Neuronal stem cell (in vitro differentiated cells): ENCODE results near the gene DCAF15.
"Not testable (repeated sequence)": the region's sequence is repeated elsewhere in the genome, so short reads cannot be mapped to it uniquely, and the experiment has no call there.

Experiments
- DNase-seq: peaks from one replicate; pipeline ENCODE4 v3.0.0-alpha.2; 2013; ENCODE audit warnings: low spot score
- H2AFZ ChIP-seq: one replicate; pipeline ENCODE4 v1.6.1; 2013; ENCODE audit warnings: mild to moderate bottlenecking, low read length, inconsistent platforms
- H2AK5ac ChIP-seq: 2 replicates; pipeline ENCODE4 v1.6.1; 2013; ENCODE audit warnings: low read depth, mild to moderate bottlenecking, inconsistent platforms, low read length, moderate library complexity, mixed read lengths
- H2BK120ac ChIP-seq: 2 replicates; pipeline ENCODE4 v1.6.1; 2013; ENCODE audit warnings: low read depth, mild to moderate bottlenecking, inconsistent platforms, low read length, moderate library complexity, mixed read lengths
- H2BK12ac ChIP-seq: one replicate; pipeline ENCODE4 v1.6.1; 2013; ENCODE audit warnings: low read length, inconsistent platforms
- H2BK15ac ChIP-seq: 2 replicates; pipeline ENCODE4 v1.6.1; 2013; ENCODE audit warnings: mild to moderate bottlenecking, low read length, inconsistent platforms, mixed read lengths
- H2BK5ac ChIP-seq: one replicate; pipeline ENCODE4 v1.6.1; 2013; ENCODE audit warnings: inconsistent platforms, mild to moderate bottlenecking, low read length, moderate library complexity
- H3K14ac ChIP-seq: one replicate; pipeline ENCODE4 v1.6.1; 2013; ENCODE audit warnings: low read length, inconsistent platforms
- H3K18ac ChIP-seq: 2 replicates; pipeline ENCODE4 v1.6.1; 2013; ENCODE audit warnings: low read length, inconsistent platforms
- H3K23ac ChIP-seq: 2 replicates; pipeline ENCODE4 v1.6.1; 2013; ENCODE audit warnings: low read depth, mild to moderate bottlenecking, mixed read lengths, low read length, inconsistent platforms; ENCODE audit not compliant: poor library complexity
- H3K27ac ChIP-seq: replicated peaks from 3 replicates; pipeline ENCODE4 v1.5.1; 2013; ENCODE audit warnings: low read length, inconsistent platforms
- H3K27me3 ChIP-seq, 3 experiments: 2 replicates each; pipeline ENCODE4 v1.6.1; 2013; ENCODE audit warnings: low read length in 3 of 3, mild to moderate bottlenecking in 2 of 3, inconsistent platforms in 1 of 3, low read depth in 1 of 3, mixed read lengths in 1 of 3, moderate library complexity in 1 of 3; ENCODE audit not compliant: control insufficient read depth in 3 of 3, insufficient read depth in 3 of 3
- H3K36me3 ChIP-seq, 2 donors: replicated peaks in 1 of 2; 2 replicates each; pipeline ENCODE4 v1.6.1; 2013; ENCODE audit warnings: low read length in 2 of 2; ENCODE audit not compliant: control insufficient read depth in 2 of 2, insufficient read depth in 2 of 2
- H3K4ac ChIP-seq: 2 replicates; pipeline ENCODE4 v1.6.1; 2013; ENCODE audit warnings: inconsistent platforms, mild to moderate bottlenecking, low read length, moderate library complexity
- H3K4me1 ChIP-seq, 2 donors: 1 replicate in 1 of 2; 2 replicates in 1 of 2; pipeline ENCODE4 v1.6.1; 2013; ENCODE audit warnings: low read length in 2 of 2, low read depth in 1 of 2; ENCODE audit not compliant: control insufficient read depth in 2 of 2, insufficient read depth in 1 of 2
- H3K4me2 ChIP-seq: one replicate; pipeline ENCODE4 v1.6.1; 2013; ENCODE audit warnings: mild to moderate bottlenecking, low read length, inconsistent platforms; ENCODE audit not compliant: insufficient read depth, poor library complexity, severe bottlenecking
- H3K4me3 ChIP-seq, 2 donors: 2 replicates each; pipeline ENCODE4 v1.5.1; 2013; ENCODE audit warnings: low read length in 2 of 2, mild to moderate bottlenecking in 2 of 2, inconsistent platforms in 1 of 2, moderate library complexity in 1 of 2
- H3K79me1 ChIP-seq: one replicate; pipeline ENCODE4 v1.6.1; 2013; ENCODE audit warnings: low read depth, mild to moderate bottlenecking, inconsistent platforms, low read length, moderate library complexity
- H3K9ac ChIP-seq: one replicate; pipeline ENCODE4 v1.6.1; 2013; ENCODE audit warnings: mild to moderate bottlenecking, low read depth, low read length, inconsistent platforms; ENCODE audit not compliant: poor library complexity
- H3K9me3 ChIP-seq, 2 donors: replicated peaks in 1 of 2; 2 replicates each; pipeline versions ENCODE3 to v1.6.1; 2013; ENCODE audit warnings: low read length in 2 of 2, mild to moderate bottlenecking in 2 of 2, inconsistent platforms in 1 of 2, low read depth in 1 of 2, mixed read lengths in 1 of 2, moderate library complexity in 1 of 2; ENCODE audit not compliant: control insufficient read depth in 2 of 2, insufficient read depth in 1 of 2
- H4K8ac ChIP-seq: one replicate; pipeline ENCODE4 v1.6.1; 2013; ENCODE audit warnings: low read depth, mild to moderate bottlenecking, inconsistent platforms, low read length, moderate library complexity
- H4K91ac ChIP-seq: one replicate; pipeline ENCODE4 v1.6.1; 2013; ENCODE audit warnings: low read length, low read depth, mild to moderate bottlenecking, inconsistent platforms; ENCODE audit not compliant: poor library complexity
- WGBS, 2 donors: extraction: QIAGEN DNeasy Blood & Tissue Kit; methylation state at CpG; one replicate each; pipeline ENCODE4 v1.1.7; 2013; ENCODE audit warnings: missing lambda C conversion rate in 2 of 2, mixed read lengths in 1 of 2; ENCODE audit not compliant: insufficient read length in 2 of 2, insufficient replicate concordance in 1 of 2; ENCODE audit errors: extremely low coverage in 2 of 2; 5-methylcytosine and 5-hydroxymethylcytosine counted together

The DCAF15 gene

GRCh38 chr19:13920524-13920923 lies 31.8 kb upstream of the DCAF15 start:
- no peak overlapping the region for H3K4me2 ChIP-seq
- H3K9ac ChIP-seq, result no peak overlapping the region
- H3K36me3 ChIP-seq, result peaks cover 43 to 83% of the 10 kb centered on the region in 2 donors
- WGBS, 2 donors, result no CpG with 5 or more reads among the region's 11 CpGs
- no peak overlapping the region for H3K4me3 ChIP-seq
- no peak overlapping the region for H2BK120ac ChIP-seq
- no peak overlapping the region for H4K91ac ChIP-seq
- H3K79me1 ChIP-seq, result peaks cover 2% of the 10 kb centered on the region
- H2BK15ac ChIP-seq, result no peak overlapping the region
- H3K9me3 ChIP-seq, result peaks cover 7 to 12% of the 10 kb centered on the region in 2 donors
- no peaks in the 10 kb centered on the region for H3K27me3 ChIP-seq
- H3K14ac ChIP-seq, result no peak overlapping the region
- H2BK12ac ChIP-seq, result no peak overlapping the region
- H4K8ac ChIP-seq, result no peak overlapping the region
- no peak overlapping the region for H3K18ac ChIP-seq
- no peak overlapping the region for H2BK5ac ChIP-seq
- no peak overlapping the region for H3K27ac ChIP-seq
- H2AFZ ChIP-seq, result peak overlapping the region; percentile 45
- H3K4me1 ChIP-seq, result no peaks in the 10 kb centered on the region
- no peak for DNase-seq
- no peak overlapping the region for H2AK5ac ChIP-seq
- no peak overlapping the region for H3K4ac ChIP-seq
- H3K23ac ChIP-seq, result peak overlapping the region; percentile 32

GRCh38 chr19:13920940-13921747 lies 31.2 kb upstream of the DCAF15 start:
- H3K4me2 ChIP-seq, result no peak overlapping the region
- no peak overlapping the region for H2BK12ac ChIP-seq
- H3K36me3 ChIP-seq, result peaks cover 43 to 79% of the 10 kb centered on the region in 2 donors
- no peak overlapping the region for H3K9ac ChIP-seq
- DNase-seq, result no peak
- H2BK15ac ChIP-seq, result no peak overlapping the region
- H2AFZ ChIP-seq, result peak overlapping the region; percentile 45
- H4K91ac ChIP-seq, result no peak overlapping the region
- H3K23ac ChIP-seq, result no peak overlapping the region
- no peak overlapping the region for H2AK5ac ChIP-seq
- peaks cover 7 to 12% of the 10 kb centered on the region in 2 donors for H3K9me3 ChIP-seq
- H3K4ac ChIP-seq, result no peak overlapping the region
- no peaks in the 10 kb centered on the region for H3K27me3 ChIP-seq
- no peak overlapping the region for H3K14ac ChIP-seq
- no peak overlapping the region for H3K4me3 ChIP-seq
- no peak overlapping the region for H2BK5ac ChIP-seq
- no peaks in the 10 kb centered on the region for H3K4me1 ChIP-seq
- H3K18ac ChIP-seq, result no peak overlapping the region
- peaks cover 2% of the 10 kb centered on the region for H3K79me1 ChIP-seq
- H2BK120ac ChIP-seq, result no peak overlapping the region
- no peak overlapping the region for H4K8ac ChIP-seq
- H3K27ac ChIP-seq, result no peak overlapping the region
- no CpG with 5 or more reads among the region's 2 CpGs for WGBS, 2 donors

GRCh38 chr19:13922118-13922517 lies 30.2 kb upstream of the DCAF15 start:
- not testable (repeated sequence) for H3K79me1 ChIP-seq, H3K4me3 ChIP-seq, H3K4me2 ChIP-seq, DNase-seq, H3K9ac ChIP-seq, H4K91ac ChIP-seq, H3K27ac ChIP-seq, H2BK12ac ChIP-seq, H2BK5ac ChIP-seq, H2AFZ ChIP-seq, H2BK15ac ChIP-seq, H3K23ac ChIP-seq, H3K18ac ChIP-seq, H4K8ac ChIP-seq, H3K4me1 ChIP-seq, H3K27me3 ChIP-seq, H2BK120ac ChIP-seq, H2AK5ac ChIP-seq, H3K4ac ChIP-seq, H3K14ac ChIP-seq
- peaks cover 51 to 81% of the 10 kb centered on the region in 2 donors for H3K36me3 ChIP-seq
- H3K9me3 ChIP-seq, result peaks cover 7 to 12% of the 10 kb centered on the region in 2 donors
- no CpG with 5 or more reads among the region's 6 CpGs for WGBS, 2 donors

- H4K8ac ChIP-seq, result no peak overlapping the region
- H2BK5ac ChIP-seq, result no peak overlapping the region
- no peak overlapping the region for H2BK12ac ChIP-seq
- peak overlapping the region; percentile 28 for H3K18ac ChIP-seq
- WGBS, 2 donors, result no CpG with 5 or more reads among the region's 28 CpGs
- no peak overlapping the region for H3K14ac ChIP-seq
- H3K4me2 ChIP-seq, result no peak overlapping the region
- H3K4me1 ChIP-seq, result no peaks in the 10 kb centered on the region
- peak overlapping the region; percentile 31 for H3K23ac ChIP-seq
- no peak overlapping the region for H2AK5ac ChIP-seq
- H3K27me3 ChIP-seq, result no peaks in the 10 kb centered on the region
- H2AFZ ChIP-seq, result no peak overlapping the region
- DNase-seq, result no peak
- no peak overlapping the region for H3K9ac ChIP-seq
- H3K4ac ChIP-seq, result no peak overlapping the region
- no peak overlapping the region for H4K91ac ChIP-seq
- H3K9me3 ChIP-seq, result peaks cover 6 to 12% of the 10 kb centered on the region in 2 donors
- no peak overlapping the region for H3K27ac ChIP-seq
- H3K79me1 ChIP-seq, result peaks cover 2% of the 10 kb centered on the region
- H2BK120ac ChIP-seq, result no peak overlapping the region
- no peak overlapping the region for H2BK15ac ChIP-seq
- H3K4me3 ChIP-seq, result no peak overlapping the region
- peaks cover 54 to 82% of the 10 kb centered on the region in 2 donors for H3K36me3 ChIP-seq
Observed at GRCh38 chr19:13923194-13923987, 28.9 kb upstream of the DCAF15 start.
